Common myeloid progenitor, CD34-positive (primary cell): ENCODE data around the gene MYD88. TPM values are rescaled to one million over a fixed set of nuclear protein-coding genes. Genes with fewer than 3 reads are reported as not detected.
A peak's percentile ranks its signal among the peaks of the same experiment; 100 is the strongest.

ENCODE experiments used
- CTCF ChIA-PET: fragments of 350-600 bp; sonication (Branson Sonifier 250); formaldehyde crosslinking; loops from one replicate; lab custom pipeline; 2021; ENCODE audit warnings: antibody characterized with exemption; lab: Charles Lee
- POLR2A ChIA-PET: fragments of 350-600 bp; sonication (Branson Sonifier 250); formaldehyde crosslinking; loops from one replicate; lab custom pipeline; 2021; ENCODE audit warnings: antibody characterized with exemption; lab: Charles Lee
- DNase-seq, 3 donors: peaks; one replicate each; pipeline versions ENCODE4 v3.0.0 to v3.0.0-alpha.2; 2013
- H3K27ac ChIP-seq, 2 experiments: 1 replicate in 1 of 2; 2 replicates in 1 of 2; pipeline ENCODE4 v1.7.0; 2013; ENCODE audit warnings: inconsistent platforms in 2 of 2, low read length in 2 of 2, mild to moderate bottlenecking in 2 of 2, low read depth in 1 of 2, moderate library complexity in 1 of 2; ENCODE audit not compliant: severe bottlenecking in 2 of 2, insufficient read depth in 1 of 2, poor library complexity in 1 of 2
- H3K27me3 ChIP-seq, 5 experiments: replicated peaks in 2 of 5; 1 replicate in 3 of 5; 2 replicates in 2 of 5; pipeline versions ENCODE4 v1.6.1 to v1.7.0; 2013; ENCODE audit warnings: low read length in 4 of 5, mild to moderate bottlenecking in 2 of 5, moderate library complexity in 2 of 5, inconsistent platforms in 1 of 5; ENCODE audit not compliant: insufficient read depth in 5 of 5, control insufficient read depth in 4 of 5
- H3K36me3 ChIP-seq, 4 experiments: 1 replicate in 2 of 4; 2 replicates in 2 of 4; pipeline versions ENCODE4 v1.6.1 to v1.7.0; 2013; ENCODE audit warnings: low read length in 3 of 4, control low read depth in 1 of 4, mild to moderate bottlenecking in 1 of 4; ENCODE audit not compliant: control insufficient read depth in 4 of 4, insufficient read depth in 4 of 4
- H3K4me1 ChIP-seq, 4 experiments: 1 replicate in 3 of 4; 2 replicates in 1 of 4; pipeline versions ENCODE4 v1.6.1 to v1.7.1; 2013; ENCODE audit warnings: low read length in 3 of 4, mild to moderate bottlenecking in 3 of 4, control low read depth in 1 of 4, inconsistent platforms in 1 of 4, moderate library complexity in 1 of 4; ENCODE audit not compliant: control insufficient read depth in 4 of 4, insufficient read depth in 4 of 4; ENCODE audit errors: control extremely low read depth in 1 of 4
- H3K4me3 ChIP-seq, 7 experiments: 1 replicate in 4 of 7; 2 replicates in 3 of 7; pipeline versions ENCODE4 v1.5.1 to v1.7.0; 2013; ENCODE audit warnings: mild to moderate bottlenecking in 7 of 7, low read length in 6 of 7, moderate library complexity in 6 of 7, inconsistent platforms in 2 of 7, low read depth in 2 of 7, control low read depth in 1 of 7; ENCODE audit not compliant: insufficient read depth in 4 of 7, control insufficient read depth in 1 of 7; ENCODE audit errors: extremely low read depth in 1 of 7
- H3K9me3 ChIP-seq, 5 experiments: 1 replicate in 4 of 5; 2 replicates in 1 of 5; pipeline versions ENCODE4 v1.6.1 to v1.7.1; 2013; ENCODE audit warnings: low read length in 4 of 5, mild to moderate bottlenecking in 2 of 5, inconsistent platforms in 1 of 5, low read depth in 1 of 5, moderate library complexity in 1 of 5; ENCODE audit not compliant: control insufficient read depth in 4 of 5, insufficient read depth in 2 of 5; ENCODE audit errors: control extremely low read depth in 1 of 5
- WGBS: methylation state at CpG from one replicate; pipeline ENCODE4 v1.1.5; 2013; ENCODE audit not compliant: insufficient coverage; 5-methylcytosine and 5-hydroxymethylcytosine counted together
- polyA plus RNA-seq: library from polyadenylated mRNA; unstranded; fragments of 120-200 nt; gene quantifications from one replicate; pipeline ENCODE4 v1.2.1, GENCODE V29; 2013

The MYD88 gene
- 38.4 TPM for polyA plus RNA-seq

GRCh38 chr3:38138349-38139190, at the start of gene MYD88:
Gene MYD88 (plus strand): TSS chr3:38138661. CDS start chr3:38138701, 40 bp downstream.
- ChIA-PET CTCF (interaction anchor here (0.7 to 3.7 kb wide), 5 partner anchors 10 to 342 kb away, joined by 3 to 27 read pairs (median 5); partner anchors contain the start of gene OXSR1), POLR2A (interaction anchor here (0.7 to 3.5 kb wide), 3 partner anchors 16 to 94 kb away, joined by 3 to 17 read pairs (median 3); partner anchors contain the start of gene OXSR1)
- H3K36me3 ChIP-seq, result peaks cover 4 to 37% (median 33%) of the 10 kb centered on the region in 4 experiments
- peaks cover 2 to 53% (median 46%) of the 10 kb centered on the region in 4 experiments for H3K4me1 ChIP-seq
- no peaks in the 10 kb centered on the region for H3K9me3 ChIP-seq
- peak within 1 kb of the TSS; percentile 50 to 76 for H3K27ac ChIP-seq
- under 1% methylated on average over 61 of the region's 65 CpGs for WGBS
- H3K4me3 ChIP-seq, result peak within 1 kb of the TSS; percentile 81 to 97 (median 92)
- peak; percentile 81 to 94 (median 91) for DNase-seq
- H3K27me3 ChIP-seq, result no peaks in the 10 kb centered on the region

- ChIA-PET CTCF (no interaction called here), POLR2A (no interaction called here)
- no peaks in the 10 kb centered on the region for H3K4me1 ChIP-seq
- peaks cover 0 to 3% (median 0%) of the 10 kb centered on the region in 5 experiments for H3K9me3 ChIP-seq
- no peak overlapping the region for H3K27ac ChIP-seq
- H3K27me3 ChIP-seq, result no peaks in the 10 kb centered on the region
- no peak for DNase-seq
- 63% methylated on average over 2 of the region's 2 CpGs for WGBS
- H3K4me3 ChIP-seq, result no peak overlapping the region
- H3K36me3 ChIP-seq, result no peaks in the 10 kb centered on the region
These were observed 49.3 kb upstream of the MYD88 start for GRCh38 chr3:38089163-38089562.

- ChIA-PET CTCF (no interaction called here), POLR2A (no interaction called here)
- no CpG with 5 or more reads among the region's 3 CpGs for WGBS
- H3K27ac ChIP-seq, result no peak overlapping the region
- H3K27me3 ChIP-seq, result no peaks in the 10 kb centered on the region
- DNase-seq, result no peak
- H3K9me3 ChIP-seq, result no peaks in the 10 kb centered on the region
- no peaks in the 10 kb centered on the region for H3K4me1 ChIP-seq
- H3K4me3 ChIP-seq, result no peak overlapping the region
- H3K36me3 ChIP-seq, result no peaks in the 10 kb centered on the region
These were observed 48.0 kb upstream of the MYD88 start for GRCh38 chr3:38090453-38090852.

GRCh38 chr3:38094999-38095398, 43.5 kb upstream of the MYD88 start:
- 96% methylated on average over 2 of the region's 3 CpGs for WGBS
- no peak overlapping the region for H3K27ac ChIP-seq
- CTCF ChIA-PET, result interaction anchor here (1.0 kb wide), 1 partner anchor 12 kb away, joined by 4 read pairs; no protein-coding TSS in a partner anchor
- DNase-seq, result no peak
- H3K4me3 ChIP-seq, result no peak overlapping the region
- H3K27me3 ChIP-seq, result no peaks in the 10 kb centered on the region
- POLR2A ChIA-PET, result no interaction called here
- H3K9me3 ChIP-seq, result no peaks in the 10 kb centered on the region
- H3K36me3 ChIP-seq, result no peaks in the 10 kb centered on the region
- no peaks in the 10 kb centered on the region for H3K4me1 ChIP-seq

- POLR2A ChIA-PET, result interaction anchor here (0.6 kb wide), 1 partner anchor 408 kb away, joined by 3 read pairs; no protein-coding TSS in a partner anchor
- no peaks in the 10 kb centered on the region for H3K9me3 ChIP-seq
- WGBS, result 95% methylated on average over 6 of the region's 6 CpGs
These were observed 42.6 kb upstream of the MYD88 start for GRCh38 chr3:38095669-38096483.

GRCh38 chr3:38097446-38098375, 40.8 kb upstream of the MYD88 start:
- no peaks in the 10 kb centered on the region for H3K4me1 ChIP-seq
- DNase-seq, result no peak
- H3K27ac ChIP-seq, result no peak overlapping the region
- H3K36me3 ChIP-seq, result no peaks in the 10 kb centered on the region
- H3K9me3 ChIP-seq, result no peaks in the 10 kb centered on the region
- WGBS, result 90% methylated on average over 15 of the region's 19 CpGs
- ChIA-PET POLR2A (interaction anchor here (0.6 kb wide), 1 partner anchor 31 kb away, joined by 3 read pairs; no protein-coding TSS in a partner anchor), CTCF (no interaction called here)
- H3K27me3 ChIP-seq, result no peaks in the 10 kb centered on the region
- H3K4me3 ChIP-seq, result no peak overlapping the region

More at GRCh38 chr3:38095669-38096483, 42.6 kb upstream of the MYD88 start:
- CTCF ChIA-PET, result interaction anchor here (1.0 kb wide), 2 partner anchors 11 to 13 kb away, joined by 4 read pairs; no protein-coding TSS in a partner anchor
- H3K4me1 ChIP-seq, result no peaks in the 10 kb centered on the region
- H3K36me3 ChIP-seq, result no peaks in the 10 kb centered on the region
- DNase-seq, result no peak
- no peaks in the 10 kb centered on the region for H3K27me3 ChIP-seq
- H3K4me3 ChIP-seq, result no peak overlapping the region
- no peak overlapping the region for H3K27ac ChIP-seq
